GM04504 (cell line): Measurements from ENCODE around the gene MFAP3L.

Experiments used
- DNase-seq: peaks from one replicate; pipeline ENCODE4 v3.0.0-alpha.2; 2012; ENCODE audit warnings: low read depth

MFAP3L gene

DNA sequence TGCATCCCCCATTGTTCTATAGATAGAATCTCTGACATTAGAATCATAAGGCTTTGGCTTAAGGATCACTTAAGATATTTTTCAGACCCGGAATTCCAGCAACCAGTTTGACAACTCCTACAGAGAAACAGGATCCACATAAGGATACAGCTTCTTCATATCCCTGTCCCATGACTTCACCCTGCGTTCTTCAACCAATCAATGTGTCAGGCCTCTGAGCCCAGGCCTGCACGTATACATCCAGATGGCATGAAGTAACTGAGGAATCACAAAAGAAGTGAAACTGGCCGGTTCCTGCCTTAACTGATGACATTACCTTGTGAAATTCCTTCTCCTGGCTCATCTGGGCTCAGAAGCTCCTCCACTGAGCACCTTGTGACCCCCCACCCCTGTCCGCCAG lies 85.1 kb downstream of the MFAP3L start:
- DNase-seq = no peak

GRCh38 chr4:169940460-169940859 lies 85.7 kb downstream of the MFAP3L start:
- no peak for DNase-seq
